Muscle layer of duodenum (tissue), 2 donors: Measurements from ENCODE around the gene ATF5.
"Not testable (repeated sequence)": the region's sequence is repeated elsewhere in the genome, so short reads cannot be mapped to it uniquely, and the experiment has no call there.

Experiments used
- H3K27ac ChIP-seq: one replicate; pipeline ENCODE4 v1.7.0; 2013; ENCODE audit warnings: mild to moderate bottlenecking, low read length
- H3K27me3 ChIP-seq: one replicate; pipeline ENCODE4 v1.7.0; 2013; ENCODE audit warnings: low read depth, mild to moderate bottlenecking, control low read depth, low read length
- H3K36me3 ChIP-seq, 2 donors: one replicate each; pipeline ENCODE4 v1.7.0; 2013; ENCODE audit warnings: low read length in 2 of 2, control low read depth in 1 of 2, mild to moderate bottlenecking in 1 of 2; ENCODE audit not compliant: insufficient read depth in 2 of 2, control insufficient read depth in 1 of 2
- H3K4me1 ChIP-seq, 2 donors: one replicate each; pipeline ENCODE4 v1.7.0; 2013; ENCODE audit warnings: low read length in 2 of 2, mild to moderate bottlenecking in 2 of 2, control low read depth in 1 of 2, moderate library complexity in 1 of 2; ENCODE audit not compliant: insufficient read depth in 2 of 2, control insufficient read depth in 1 of 2
- H3K4me3 ChIP-seq, 2 donors: one replicate each; pipeline ENCODE4 v1.7.0; 2013; ENCODE audit warnings: low read length in 2 of 2, low read depth in 1 of 2, mild to moderate bottlenecking in 1 of 2
- H3K9me3 ChIP-seq, 2 donors: one replicate each; pipeline ENCODE4 v1.7.0; 2013; ENCODE audit warnings: low read length in 2 of 2, control low read depth in 1 of 2, mild to moderate bottlenecking in 1 of 2; ENCODE audit not compliant: control insufficient read depth in 1 of 2
- donor health status: healthy.

Gene ATF5

GRCh38 chr19:49937750-49938381 is 8.9 kb downstream of the ATF5 start:
- Histone ChIP-seq H3K36me3 (peaks cover 0 to 2% of the 10 kb centered on the region in 2 donors), H3K4me1 (peaks cover 2 to 7% of the 10 kb centered on the region in 2 donors), H3K27me3 (no peaks in the 10 kb centered on the region), H3K9me3 (no peaks in the 10 kb centered on the region), H3K27ac (no peak overlapping the region), H3K4me3 (peak overlapping the region; percentile 11 to 43)

GRCh38 chr19:49938662-49939061 is 9.7 kb downstream of the ATF5 start:
- no peaks in the 10 kb centered on the region for H3K9me3 ChIP-seq
- H3K4me1 ChIP-seq = peaks cover 2 to 7% of the 10 kb centered on the region in 2 donors
- no peak overlapping the region for H3K4me3 ChIP-seq
- H3K27me3 ChIP-seq = no peaks in the 10 kb centered on the region
- no peaks in the 10 kb centered on the region for H3K36me3 ChIP-seq
- H3K27ac ChIP-seq = no peak overlapping the region

GRCh38 chr19:49939721-49940481 is 10.9 kb downstream of the ATF5 start:
- H3K36me3 ChIP-seq = no peaks in the 10 kb centered on the region
- no peak overlapping the region for H3K4me3 ChIP-seq

GRCh38 chr19:49940482-49940791 is 11.4 kb downstream of the ATF5 start:
- no peaks in the 10 kb centered on the region for H3K9me3 ChIP-seq
- H3K4me3 ChIP-seq = no peak overlapping the region
- H3K27me3 ChIP-seq = no peaks in the 10 kb centered on the region
- peaks cover 2 to 7% of the 10 kb centered on the region in 2 donors for H3K4me1 ChIP-seq
- no peak overlapping the region for H3K27ac ChIP-seq
- no peaks in the 10 kb centered on the region for H3K36me3 ChIP-seq

More at GRCh38 chr19:49939721-49940481, 10.9 kb downstream of the ATF5 start:
- Histone ChIP-seq H3K9me3 (no peaks in the 10 kb centered on the region), H3K4me1 (peaks cover 2 to 7% of the 10 kb centered on the region in 2 donors), H3K27me3 (no peaks in the 10 kb centered on the region), H3K27ac (no peak overlapping the region)

- H3K36me3 ChIP-seq, H3K27ac ChIP-seq, H3K4me1 ChIP-seq, H3K27me3 ChIP-seq, H3K9me3 ChIP-seq, H3K4me3 ChIP-seq: not testable (repeated sequence)
Observed at GRCh38 chr19:49944567-49944966, 15.6 kb downstream of the ATF5 start.

- Histone ChIP-seq H3K4me1 (no peaks in the 10 kb centered on the region), H3K36me3 (no peaks in the 10 kb centered on the region), H3K4me3 (no peak overlapping the region), H3K27me3 (no peaks in the 10 kb centered on the region), H3K27ac (no peak overlapping the region), H3K9me3 (no peaks in the 10 kb centered on the region)
Observed at GRCh38 chr19:49946415-49946814, 17.4 kb downstream of the ATF5 start.

GRCh38 chr19:49949742-49950589 is 21.0 kb downstream of the ATF5 start:
- H3K4me1 ChIP-seq = peaks cover 9 to 23% of the 10 kb centered on the region in 2 donors
- no peak overlapping the region for H3K4me3 ChIP-seq
- H3K9me3 ChIP-seq = no peaks in the 10 kb centered on the region
- H3K36me3 ChIP-seq = no peaks in the 10 kb centered on the region
- no peak overlapping the region for H3K27ac ChIP-seq
- H3K27me3 ChIP-seq = no peaks in the 10 kb centered on the region

GRCh38 chr19:49950590-49950948 is 21.6 kb downstream of the ATF5 start:
- H3K27ac ChIP-seq = no peak overlapping the region

GRCh38 chr19:49950956-49951526 is 22.0 kb downstream of the ATF5 start:
- Histone ChIP-seq H3K27me3 (no peaks in the 10 kb centered on the region), H3K36me3 (no peaks in the 10 kb centered on the region), H3K4me1 (peaks cover 9 to 28% of the 10 kb centered on the region in 2 donors), H3K4me3 (no peak overlapping the region), H3K27ac (no peak overlapping the region), H3K9me3 (no peaks in the 10 kb centered on the region)

More at GRCh38 chr19:49950590-49950948, 21.6 kb downstream of the ATF5 start:
- Histone ChIP-seq H3K4me3 (no peak overlapping the region), H3K36me3 (no peaks in the 10 kb centered on the region), H3K4me1 (peaks cover 9 to 28% of the 10 kb centered on the region in 2 donors), H3K27me3 (no peaks in the 10 kb centered on the region), H3K9me3 (no peaks in the 10 kb centered on the region)

GRCh38 chr19:49951806-49952478 is 22.9 kb downstream of the ATF5 start:
- H3K27ac ChIP-seq = no peak overlapping the region
- H3K4me1 ChIP-seq = peaks cover 9 to 28% of the 10 kb centered on the region in 2 donors
- H3K36me3 ChIP-seq = no peaks in the 10 kb centered on the region
- H3K9me3 ChIP-seq = no peaks in the 10 kb centered on the region
- H3K27me3 ChIP-seq = no peaks in the 10 kb centered on the region
- no peak overlapping the region for H3K4me3 ChIP-seq

- H3K9me3 ChIP-seq = no peaks in the 10 kb centered on the region
- H3K4me3 ChIP-seq = no peak overlapping the region
- H3K27ac ChIP-seq = no peak overlapping the region
- H3K36me3 ChIP-seq = no peaks in the 10 kb centered on the region
- peaks cover 9 to 28% of the 10 kb centered on the region in 2 donors for H3K4me1 ChIP-seq
- H3K27me3 ChIP-seq = no peaks in the 10 kb centered on the region
Observed at GRCh38 chr19:49952479-49952836, 23.5 kb downstream of the ATF5 start.
